ENCODE results near the gene IRF2.

DNA sequence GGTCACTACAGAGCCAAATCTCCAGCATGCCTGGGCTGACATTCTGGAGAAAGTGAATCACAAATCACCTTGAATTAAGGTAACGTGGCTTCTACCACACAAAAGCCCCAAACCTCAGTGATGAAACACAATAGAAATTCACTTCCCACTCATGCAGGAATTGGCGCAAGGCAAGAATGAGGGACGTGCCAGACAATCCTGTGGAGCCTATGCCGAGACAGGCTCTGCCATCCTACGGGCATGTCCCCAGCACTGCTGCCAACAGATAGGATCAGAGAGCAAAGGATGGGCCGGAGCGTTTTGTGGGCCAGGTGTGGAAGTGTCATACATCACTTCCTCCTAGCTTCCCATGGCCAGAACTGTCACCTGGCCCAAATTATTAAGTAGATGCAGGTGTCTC lies 118.0 kb downstream of the IRF2 start:
- TF ChIP-seq CTCF (IDR thresholded peaks at IDR 0.05) (no peak), ZFX (IDR thresholded peaks at IDR 0.05; ENCODE audit: borderline replicate concordance) (no peak)

Measured in 22Rv1 (cell line).